GM18508 (cell line): ENCODE results near the gene GPR149.

ENCODE experiments used
- ATAC-seq: cut with Tn5 transposase; IDR thresholded peaks from one replicate; pipeline ENCODE4 v1.9.1; 2021; ENCODE audit warnings: moderate number of reproducible peaks; ENCODE audit not compliant: insufficient read depth, unreplicated experiment

GPR149 gene

DNA sequence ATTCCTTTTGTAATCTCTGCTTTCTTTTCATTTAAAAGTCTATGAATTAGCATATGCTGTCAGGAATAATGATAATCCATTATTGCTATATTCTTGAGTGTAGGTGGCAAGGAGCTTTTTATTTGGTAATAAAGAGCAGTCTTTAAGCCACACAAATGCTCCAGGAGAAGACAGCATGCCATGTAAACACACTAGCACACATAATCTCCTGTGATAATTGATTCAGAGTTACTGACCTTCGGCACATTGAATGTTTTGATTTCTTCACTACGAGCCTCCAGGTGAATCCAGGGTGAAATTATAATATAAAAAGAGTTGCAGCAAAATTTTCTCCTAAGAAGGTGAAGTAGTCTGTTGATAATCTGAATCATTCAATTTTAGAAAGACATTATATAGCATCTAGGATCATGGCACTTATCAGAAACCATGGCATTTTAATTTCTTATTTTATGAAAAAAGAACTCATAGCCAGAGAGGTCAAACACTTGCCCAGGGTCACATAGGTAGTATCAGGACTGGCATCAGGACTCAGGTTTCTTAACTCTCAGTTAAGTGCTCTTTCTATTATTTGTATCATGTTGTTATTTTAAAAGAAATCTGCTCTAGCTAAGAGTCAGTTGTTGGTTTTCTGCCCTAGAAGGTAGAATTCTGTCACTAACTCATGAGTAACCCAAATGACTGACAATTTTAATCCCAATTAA lies 84.4 kb downstream of the GPR149 start:
- ATAC-seq = no peak

GRCh38 chr3:154338570-154338969 lies 91.4 kb downstream of the GPR149 start:
- no peak for ATAC-seq

DNA sequence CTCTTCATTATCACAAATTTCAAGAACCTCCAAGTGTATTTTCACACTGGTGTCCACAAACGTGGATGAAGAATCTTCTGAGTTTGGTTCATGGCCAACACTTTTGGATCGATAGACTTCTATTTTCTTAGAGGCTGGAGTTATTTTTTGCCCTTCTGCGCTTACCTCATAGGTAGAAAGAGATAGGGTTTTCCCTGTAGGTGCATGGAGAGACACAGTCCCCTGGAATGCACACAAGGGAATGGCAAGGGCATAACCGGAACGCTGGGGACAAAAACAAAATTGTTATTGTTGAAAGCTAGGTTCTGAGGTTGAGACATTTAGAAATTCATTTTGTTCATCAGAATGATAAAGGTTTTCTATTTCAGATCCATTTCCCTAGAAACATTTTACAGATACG lies 92.0 kb downstream of the GPR149 start:
- no peak for ATAC-seq

- no peak for ATAC-seq
Observed at GRCh38 chr3:154334973-154335420, 95.0 kb downstream of the GPR149 start.

GRCh38 chr3:154327871-154328270 lies 102.1 kb downstream of the GPR149 start:
- no peak for ATAC-seq

DNA sequence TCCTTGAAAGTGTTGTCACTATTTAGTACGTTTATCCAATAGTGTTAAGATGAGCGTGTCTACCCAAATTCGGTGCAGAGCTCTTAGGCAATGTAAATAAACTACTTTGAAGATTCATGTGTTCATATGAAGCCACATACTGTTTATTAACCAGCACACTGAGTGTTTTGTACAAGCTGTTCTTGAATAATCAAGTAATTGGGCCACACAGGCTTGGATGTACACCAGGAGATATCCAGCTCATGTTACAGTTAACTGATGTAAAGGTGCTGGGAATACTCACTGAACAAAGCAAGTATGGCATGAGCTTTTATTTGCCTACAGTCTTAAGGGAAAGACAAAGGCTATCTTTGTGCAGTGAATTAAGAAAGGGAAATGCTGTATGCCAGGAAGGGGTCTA lies 105.1 kb downstream of the GPR149 start:
- no peak for ATAC-seq

- peak; percentile 81 for ATAC-seq
Observed at GRCh38 chr3:154323891-154324738, 105.9 kb downstream of the GPR149 start, which contains the start of gene DHX36. Gene DHX36, minus strand, starts transcription at chr3:154324487. Its CDS starts 71 bp downstream, at chr3:154324416.

DNA sequence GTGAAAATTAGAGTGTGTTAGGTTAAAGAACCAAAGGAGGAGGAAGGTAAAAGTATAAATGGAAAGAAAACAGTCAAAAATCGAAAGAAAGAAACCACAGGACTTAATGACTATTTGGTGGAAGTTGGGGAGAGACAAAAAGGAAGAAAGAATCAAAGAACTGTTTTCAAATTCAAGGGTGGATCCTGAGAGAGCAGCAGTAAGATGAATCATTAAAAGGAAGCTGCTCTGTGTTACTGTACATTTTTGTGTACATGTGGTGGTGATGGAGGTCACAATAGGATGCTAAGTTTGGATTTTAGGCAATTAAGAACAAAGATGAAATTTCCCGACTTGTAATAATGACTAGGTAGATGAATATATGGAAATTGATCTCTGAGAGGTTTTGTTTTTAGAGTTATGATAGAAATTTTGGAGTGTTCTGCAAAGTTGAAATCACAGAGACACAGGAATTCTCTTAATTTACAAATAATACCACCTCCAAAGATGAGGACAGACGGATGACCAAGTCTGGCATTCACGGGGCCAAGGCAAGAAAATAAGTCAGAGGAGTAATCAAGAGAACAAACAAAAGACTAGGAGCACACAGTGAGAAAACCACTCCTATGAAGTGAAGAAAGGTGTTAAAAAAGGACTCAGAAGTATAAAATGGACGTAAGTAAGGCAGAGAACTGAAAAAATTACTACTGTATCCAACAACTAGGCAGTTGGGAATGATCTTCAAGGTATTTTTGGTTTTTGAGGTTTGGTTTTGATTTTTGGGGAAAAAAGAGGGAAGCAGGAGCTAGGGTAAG lies 112.8 kb downstream of the GPR149 start:
- ATAC-seq = no peak

- ATAC-seq = no peak
Observed at GRCh38 chr3:154314152-154314551, 115.8 kb downstream of the GPR149 start.

DNA sequence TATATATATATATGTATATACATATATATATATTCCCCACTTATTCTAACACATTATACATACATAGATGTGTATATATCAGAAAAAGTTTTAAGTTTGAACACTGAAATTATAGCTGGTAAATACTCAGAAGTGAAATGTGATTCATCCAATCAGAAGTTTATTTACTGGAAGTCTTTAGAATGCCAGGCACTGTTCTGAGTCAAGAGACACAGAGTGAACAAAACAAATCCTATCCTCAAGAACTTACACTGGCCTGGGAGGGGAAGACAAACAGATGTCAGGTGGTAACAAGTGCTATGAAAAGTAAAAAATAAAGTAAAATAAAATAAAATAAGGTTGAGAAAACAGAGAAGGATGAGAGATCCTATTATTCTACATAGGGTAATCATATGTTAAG lies 119.2 kb downstream of the GPR149 start:
- no peak for ATAC-seq

DNA sequence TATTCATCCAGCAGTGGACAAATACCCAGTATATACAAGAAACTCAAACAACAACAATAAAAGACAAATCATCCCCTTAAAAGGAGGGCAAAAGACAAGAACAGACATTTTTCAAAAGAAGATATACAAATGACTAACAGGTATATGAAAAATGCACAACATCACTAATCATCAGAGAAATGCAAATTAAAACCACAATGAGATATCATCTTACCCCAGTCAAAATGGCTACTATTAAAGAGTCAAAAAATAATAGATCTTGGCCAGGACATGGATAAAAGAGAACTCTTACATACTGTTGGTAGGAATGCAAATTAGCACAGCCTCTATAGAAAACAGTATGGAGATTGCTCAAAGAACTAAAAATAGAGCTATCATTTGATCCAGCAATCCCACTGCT lies 122.6 kb downstream of the GPR149 start:
- no peak for ATAC-seq

DNA sequence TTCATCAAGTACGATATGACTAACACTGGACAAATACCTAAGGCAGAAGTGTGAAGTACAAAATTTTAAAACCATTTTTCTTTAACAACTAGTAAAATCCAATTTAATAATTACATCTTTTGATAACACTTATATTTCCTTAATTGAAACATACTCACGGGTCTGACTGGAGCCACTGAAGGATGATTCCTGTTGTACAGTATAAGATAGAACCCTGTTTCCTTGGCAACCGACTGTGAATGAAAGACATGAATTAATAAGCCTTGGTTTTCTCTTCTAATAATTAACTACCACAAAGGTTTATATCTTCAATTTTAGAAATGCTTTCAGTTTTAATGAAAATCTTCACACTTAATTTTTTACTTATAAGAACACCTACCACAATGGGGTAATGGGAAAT lies 125.1 kb downstream of the GPR149 start:
- no peak for ATAC-seq

GRCh38 chr3:154304116-154304786 lies 125.7 kb downstream of the GPR149 start:
- no peak for ATAC-seq

- ATAC-seq = no peak
Observed at GRCh38 chr3:154301561-154301960, 128.4 kb downstream of the GPR149 start.

DNA sequence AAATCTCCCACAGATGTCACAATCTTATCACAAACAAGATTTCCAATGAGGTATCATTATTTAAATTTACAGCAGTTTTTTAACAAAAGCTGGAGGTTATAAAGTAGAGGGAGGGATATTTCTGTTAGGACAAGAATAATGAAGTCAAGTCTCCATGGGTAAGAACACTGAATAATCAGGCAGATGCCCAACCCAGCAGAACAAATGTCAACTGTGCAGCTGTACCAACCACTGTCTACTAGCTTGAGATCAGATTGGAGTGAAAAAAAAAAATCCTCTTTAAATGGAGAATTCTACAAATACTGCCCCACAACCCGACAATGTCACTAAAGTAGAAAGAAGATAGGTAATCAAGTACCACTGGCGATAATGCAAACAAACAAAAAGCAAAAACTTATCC lies 136.0 kb downstream of the GPR149 start:
- no peak for ATAC-seq

- ATAC-seq = no peak
Observed at GRCh38 chr3:154290187-154290586, 139.8 kb downstream of the GPR149 start.
